Esophagus muscularis mucosa (tissue), 4 donors: ENCODE measurements around the gene WNT9A.

ENCODE experiments used
- EP300 ChIP-seq: sonication (generic); formaldehyde crosslinking; IDR thresholded peaks from one replicate; pipeline ENCODE4 v1.6.1; 2017; ENCODE audit warnings: antibody characterized with exemption
- POLR2A ChIP-seq: fragments of 450-650 bp; IDR thresholded peaks from one replicate; pipeline ENCODE4 v1.6.1; 2017; ENCODE audit warnings: antibody characterized with exemption, moderate library complexity, mild to moderate bottlenecking, low read depth
- POLR2AphosphoS5 ChIP-seq, 2 donors: sonication (generic); formaldehyde crosslinking; IDR thresholded peaks; one replicate each; pipeline ENCODE4 v1.6.1; 2017; ENCODE audit warnings: antibody characterized with exemption in 2 of 2
- TF ChIP-seq, protein P1 (sequence below), 3 experiments: fragments of 200-600 bp in 2 of 3; fragments of 450-650 bp in 1 of 3; sonication (generic) in 2 of 3; IDR thresholded peaks; one replicate each; pipeline ENCODE4 v1.5.1; 2017 to 2019; ENCODE audit warnings: antibody characterized with exemption in 3 of 3, mild to moderate bottlenecking in 2 of 3, moderate library complexity in 1 of 3

DNA sequence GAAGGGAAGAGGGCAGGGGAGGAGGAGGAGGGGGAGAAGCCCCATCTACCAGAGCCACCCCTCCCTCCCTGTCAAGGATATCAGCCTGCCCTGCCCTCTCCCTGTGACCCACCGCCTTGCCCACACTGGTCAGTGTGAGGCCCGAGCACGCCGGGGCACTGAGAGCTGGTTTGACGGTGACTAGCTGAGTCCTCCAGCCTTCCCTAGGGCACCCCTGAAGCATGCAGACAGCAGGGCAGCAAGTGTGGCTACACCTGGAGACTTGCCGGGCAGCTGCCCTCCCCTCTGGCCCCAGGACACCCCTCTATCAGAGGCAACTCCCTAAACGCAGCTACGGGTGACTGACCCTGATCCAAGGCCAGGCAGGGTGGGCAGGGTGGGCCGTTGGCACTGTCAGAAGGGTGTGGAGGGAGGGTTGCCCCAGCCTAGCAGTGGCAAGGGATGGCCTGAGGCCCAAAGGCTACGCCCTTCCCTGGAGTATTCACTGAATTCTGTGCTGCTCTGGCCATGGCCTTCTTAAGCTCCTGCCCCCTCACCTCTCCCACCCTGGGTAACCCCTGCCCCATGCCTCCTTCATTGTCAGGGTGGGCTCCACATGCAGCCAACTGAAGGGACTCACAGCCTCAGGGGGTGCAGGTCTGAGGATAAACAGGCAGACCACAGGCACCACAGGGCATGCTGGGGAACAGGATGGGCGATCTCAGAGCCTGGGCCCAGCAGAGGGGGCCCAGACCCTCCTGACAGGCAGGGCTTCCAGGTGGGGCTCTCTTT is 19.6 kb downstream of the WNT9A start:
- TF ChIP-seq POLR2AphosphoS5 (IDR thresholded peaks at IDR 0.05) (no peak), POLR2A (no peak), EP300 (no peak)
- TF ChIP-seq, protein P1, sequence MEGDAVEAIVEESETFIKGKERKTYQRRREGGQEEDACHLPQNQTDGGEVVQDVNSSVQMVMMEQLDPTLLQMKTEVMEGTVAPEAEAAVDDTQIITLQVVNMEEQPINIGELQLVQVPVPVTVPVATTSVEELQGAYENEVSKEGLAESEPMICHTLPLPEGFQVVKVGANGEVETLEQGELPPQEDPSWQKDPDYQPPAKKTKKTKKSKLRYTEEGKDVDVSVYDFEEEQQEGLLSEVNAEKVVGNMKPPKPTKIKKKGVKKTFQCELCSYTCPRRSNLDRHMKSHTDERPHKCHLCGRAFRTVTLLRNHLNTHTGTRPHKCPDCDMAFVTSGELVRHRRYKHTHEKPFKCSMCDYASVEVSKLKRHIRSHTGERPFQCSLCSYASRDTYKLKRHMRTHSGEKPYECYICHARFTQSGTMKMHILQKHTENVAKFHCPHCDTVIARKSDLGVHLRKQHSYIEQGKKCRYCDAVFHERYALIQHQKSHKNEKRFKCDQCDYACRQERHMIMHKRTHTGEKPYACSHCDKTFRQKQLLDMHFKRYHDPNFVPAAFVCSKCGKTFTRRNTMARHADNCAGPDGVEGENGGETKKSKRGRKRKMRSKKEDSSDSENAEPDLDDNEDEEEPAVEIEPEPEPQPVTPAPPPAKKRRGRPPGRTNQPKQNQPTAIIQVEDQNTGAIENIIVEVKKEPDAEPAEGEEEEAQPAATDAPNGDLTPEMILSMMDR (IDR thresholded peaks at IDR 0.05) = no peak
